Testis (tissue), 3 donors: Measurements from ENCODE around the gene TTLL1. TPM values are rescaled to one million over a fixed set of nuclear protein-coding genes. Genes with fewer than 3 reads are reported as not detected.

Source experiments
- DNase-seq: peaks from one replicate; pipeline ENCODE4 v3.0.0-alpha.2; 2019
- H3K27ac ChIP-seq, 2 donors: fragments of 200-600 bp; sonication (generic); one replicate each; pipeline ENCODE4 v1.5.1; 2019
- H3K27me3 ChIP-seq: fragments of 200-600 bp; sonication (generic); one replicate; pipeline ENCODE4 v1.5.1; 2019
- H3K36me3 ChIP-seq: fragments of 200-600 bp; sonication (generic); one replicate; pipeline ENCODE4 v1.5.1; 2017; ENCODE audit warnings: low read depth; ENCODE audit errors: missing control alignments
- H3K4me1 ChIP-seq: fragments of 200-600 bp; sonication (generic); one replicate; pipeline ENCODE4 v1.5.1; 2019
- H3K4me3 ChIP-seq, 2 donors: fragments of 200-600 bp; sonication (generic); one replicate each; pipeline ENCODE4 v1.5.1; 2017 to 2019
- H3K9me3 ChIP-seq: fragments of 200-600 bp; sonication (generic); one replicate; pipeline ENCODE4 v1.5.1; 2017
- POLR2A ChIP-seq: fragments of 450-650 bp; IDR thresholded peaks from one replicate; pipeline ENCODE4 v1.6.1; 2017; ENCODE audit warnings: antibody characterized with exemption, mild to moderate bottlenecking, moderate library complexity
- WGBS, 2 donors: methylation state at CpG; one replicate each; pipeline ENCODE4 v1.1.5; 2018; 5-methylcytosine and 5-hydroxymethylcytosine counted together
- intact Hi-C: fragments of 100-400 bp; cut with DNase I; formaldehyde crosslinking; loops from one replicate; pipeline ENCODE4 v1.15.1; 2023; ENCODE audit warnings: low total_unique reads
- polyA plus RNA-seq: library from polyadenylated mRNA; stranded (reverse); fragments of 350-450 nt; fragmentation: Illumina TruSeq; extraction: RNeasy Lipid Tissue Mini Kit (QIAGEN cat#74804); gene quantifications from one replicate; pipeline ENCODE4 v1.2.3, GENCODE V29; 2014; ENCODE audit warnings: low read depth, low replicate concordance; ENCODE audit not compliant: insufficient read depth
- total RNA-seq, 2 donors: library from RNA; depleted of rRNA; stranded (reverse); fragments of >200 nt; gene quantifications; one replicate each; pipeline ENCODE4 v1.2.3, GENCODE V29; 2016
- TF ChIP-seq, protein P1 (sequence below), 3 experiments: fragments of 450-650 bp in 2 of 3; fragments of 200-600 bp in 1 of 3; sonication (generic) in 1 of 3; IDR thresholded peaks; one replicate each; pipeline ENCODE4 v1.5.1; 2016 to 2019; ENCODE audit warnings: antibody characterized with exemption in 3 of 3, mild to moderate bottlenecking in 2 of 3, moderate library complexity in 1 of 3

TTLL1 gene
- total and polyA plus RNA-seq, 3 donors from 2014 or later, result 22.5 to 30.0 (median 28.9) TPM

DNA sequence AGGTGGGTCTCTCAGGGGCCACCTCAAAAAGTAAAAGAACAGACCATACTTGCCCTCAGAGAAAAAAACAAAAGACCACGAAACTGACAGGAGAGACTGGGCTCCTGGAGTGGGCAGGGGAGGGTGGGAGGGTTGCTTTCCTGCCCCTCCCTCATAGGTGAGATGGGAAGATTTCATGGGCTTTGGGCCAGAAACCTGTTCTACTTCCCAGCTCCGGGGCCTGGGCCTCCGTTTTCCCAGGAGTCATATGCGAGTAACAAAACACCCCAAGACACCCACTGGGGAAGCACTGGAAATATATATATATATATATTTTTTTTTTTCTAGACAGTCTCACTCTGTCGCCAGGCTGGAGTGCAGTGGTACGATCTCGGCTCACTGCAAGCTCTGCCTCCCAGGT, 31.6 kb downstream of the TTLL1 start:
- Histone ChIP-seq H3K9me3 (no peaks in the 10 kb centered on the region), H3K27me3 (no peaks in the 10 kb centered on the region), H3K27ac (no peak overlapping the region), H3K4me3 (no peak overlapping the region), H3K4me1 (no peaks in the 10 kb centered on the region), H3K36me3 (no peaks in the 10 kb centered on the region)
- DNase-seq, result no peak
- intact Hi-C loops, result no loop called here
- TF ChIP-seq, protein P1, sequence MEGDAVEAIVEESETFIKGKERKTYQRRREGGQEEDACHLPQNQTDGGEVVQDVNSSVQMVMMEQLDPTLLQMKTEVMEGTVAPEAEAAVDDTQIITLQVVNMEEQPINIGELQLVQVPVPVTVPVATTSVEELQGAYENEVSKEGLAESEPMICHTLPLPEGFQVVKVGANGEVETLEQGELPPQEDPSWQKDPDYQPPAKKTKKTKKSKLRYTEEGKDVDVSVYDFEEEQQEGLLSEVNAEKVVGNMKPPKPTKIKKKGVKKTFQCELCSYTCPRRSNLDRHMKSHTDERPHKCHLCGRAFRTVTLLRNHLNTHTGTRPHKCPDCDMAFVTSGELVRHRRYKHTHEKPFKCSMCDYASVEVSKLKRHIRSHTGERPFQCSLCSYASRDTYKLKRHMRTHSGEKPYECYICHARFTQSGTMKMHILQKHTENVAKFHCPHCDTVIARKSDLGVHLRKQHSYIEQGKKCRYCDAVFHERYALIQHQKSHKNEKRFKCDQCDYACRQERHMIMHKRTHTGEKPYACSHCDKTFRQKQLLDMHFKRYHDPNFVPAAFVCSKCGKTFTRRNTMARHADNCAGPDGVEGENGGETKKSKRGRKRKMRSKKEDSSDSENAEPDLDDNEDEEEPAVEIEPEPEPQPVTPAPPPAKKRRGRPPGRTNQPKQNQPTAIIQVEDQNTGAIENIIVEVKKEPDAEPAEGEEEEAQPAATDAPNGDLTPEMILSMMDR (IDR thresholded peaks at IDR 0.05), result no peak
- no peak for TF ChIP-seq POLR2A
- 91 to 95% methylated on average over 7 of the region's 7 CpGs for WGBS, 2 donors

DNA sequence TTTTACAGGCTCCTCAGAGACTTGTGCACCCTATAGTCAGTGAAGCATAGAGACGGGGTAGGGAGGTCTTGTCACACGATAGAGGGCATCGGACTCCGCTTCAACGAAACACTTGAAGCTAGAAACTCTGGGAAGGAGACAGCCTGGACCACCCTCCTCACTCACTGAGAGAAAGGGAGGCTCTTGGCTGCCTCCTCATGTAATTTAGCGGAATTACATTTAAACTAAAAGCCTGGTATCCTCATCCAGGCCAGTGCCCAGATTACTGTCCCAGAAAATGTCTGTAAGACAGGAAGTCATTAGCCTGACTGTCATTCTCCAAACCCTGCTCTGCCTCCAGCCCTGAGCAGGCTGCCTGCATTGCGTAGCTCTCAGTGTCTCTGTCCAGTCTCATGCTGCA, 36.0 kb downstream of the TTLL1 start:
- Histone ChIP-seq H3K36me3 (no peaks in the 10 kb centered on the region), H3K4me3 (no peak overlapping the region)

DNA sequence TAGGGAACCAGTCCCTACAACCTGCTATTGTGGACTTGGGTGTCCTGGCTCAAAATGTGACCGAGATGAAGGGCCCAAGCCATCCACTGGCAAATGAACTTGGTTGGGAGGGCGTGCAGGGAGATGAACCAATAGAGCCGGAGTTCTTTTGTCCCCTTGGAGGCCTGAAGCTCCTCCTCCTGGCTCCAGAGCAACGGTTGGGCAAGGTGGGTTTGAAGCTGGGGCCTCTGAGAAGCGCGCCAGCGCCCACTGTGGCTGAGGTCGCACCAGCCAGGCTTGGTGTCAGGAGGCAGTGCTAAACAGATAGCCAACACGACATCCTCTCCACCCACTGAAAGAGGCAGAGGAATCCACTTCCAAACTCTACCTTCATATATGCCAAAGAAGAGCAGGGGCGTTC, 38.2 kb downstream of the TTLL1 start:
- no peak for DNase-seq
- no peak for TF ChIP-seq POLR2A
- TF ChIP-seq, protein P1 (IDR thresholded peaks at IDR 0.05), result no peak
- H3K4me1 ChIP-seq, result no peaks in the 10 kb centered on the region
- intact Hi-C loops, result no loop called here
- no peak overlapping the region for H3K27ac ChIP-seq
- no peaks in the 10 kb centered on the region for H3K9me3 ChIP-seq
- WGBS, 2 donors, result 79 to 81% methylated on average over 7 to 10 of the region's 10 CpGs
- no peak overlapping the region for H3K4me3 ChIP-seq
- no peaks in the 10 kb centered on the region for H3K27me3 ChIP-seq
- H3K36me3 ChIP-seq, result no peaks in the 10 kb centered on the region

More for the DNA sequence above, 36.0 kb downstream of the TTLL1 start:
- intact Hi-C loops, result no loop called here
- TF ChIP-seq POLR2A, result no peak
- TF ChIP-seq, protein P1 (IDR thresholded peaks at IDR 0.05), result no peak
- Histone ChIP-seq H3K4me1 (no peaks in the 10 kb centered on the region), H3K27ac (no peak overlapping the region), H3K9me3 (no peaks in the 10 kb centered on the region), H3K27me3 (no peaks in the 10 kb centered on the region)
- no peak for DNase-seq
- 73 to 97% methylated on average over 7 of the region's 7 CpGs for WGBS, 2 donors

DNA sequence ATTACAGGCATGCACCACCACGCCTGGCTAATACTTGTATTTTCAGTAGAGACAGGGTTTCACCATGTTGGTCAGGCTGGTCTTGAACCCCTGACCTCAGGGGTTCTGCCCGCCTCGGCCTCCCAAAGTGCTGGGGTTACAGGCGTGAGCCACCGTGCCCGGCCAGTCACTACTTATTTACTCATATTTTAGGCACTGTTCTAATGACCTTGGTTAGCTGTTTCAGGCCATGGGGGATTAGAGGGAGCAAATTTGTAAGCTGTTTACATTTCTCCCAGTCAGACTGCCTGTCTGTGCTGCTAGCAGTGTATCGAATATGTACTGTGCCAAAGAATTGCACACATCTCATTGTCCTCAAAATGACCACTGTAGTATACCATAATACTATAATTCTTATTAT, 41.6 kb downstream of the TTLL1 start:
- Histone ChIP-seq H3K4me3 (no peak overlapping the region), H3K4me1 (no peaks in the 10 kb centered on the region), H3K9me3 (no peaks in the 10 kb centered on the region), H3K27me3 (no peaks in the 10 kb centered on the region), H3K36me3 (no peaks in the 10 kb centered on the region), H3K27ac (no peak overlapping the region)
- no peak for DNase-seq
- 96 to 98% methylated on average over 6 to 7 of the region's 7 CpGs for WGBS, 2 donors
- intact Hi-C loops, result no loop called here
- TF ChIP-seq, protein P1 (IDR thresholded peaks at IDR 0.05), result no peak
- no peak for TF ChIP-seq POLR2A

DNA sequence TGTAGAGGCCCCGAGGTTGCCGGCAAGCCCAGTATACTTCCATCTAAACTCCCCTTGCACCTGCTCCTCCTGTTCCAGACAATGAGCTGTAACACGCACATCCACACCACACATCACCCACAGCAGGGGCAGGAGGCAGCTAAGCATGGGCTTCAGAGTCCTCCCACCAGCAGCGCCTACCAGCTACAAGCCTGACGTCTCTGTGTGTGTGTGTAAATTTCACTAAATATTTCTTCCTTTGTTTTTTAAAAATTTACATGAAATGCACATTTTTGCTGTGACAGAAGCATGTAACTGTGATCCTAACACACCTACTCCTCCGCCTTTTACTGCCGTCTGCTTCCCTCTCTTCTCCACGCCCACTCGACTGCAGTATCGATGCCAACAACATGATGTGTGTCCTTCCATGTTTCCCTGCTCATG, 44.9 kb downstream of the TTLL1 start:
- intact Hi-C loops, result no loop called here
- H3K9me3 ChIP-seq, result no peaks in the 10 kb centered on the region
- DNase-seq, result no peak
- TF ChIP-seq POLR2A, result no peak
- TF ChIP-seq, protein P1 (IDR thresholded peaks at IDR 0.05), result no peak
- H3K4me1 ChIP-seq, result no peaks in the 10 kb centered on the region
- H3K36me3 ChIP-seq, result no peaks in the 10 kb centered on the region
- no peak overlapping the region for H3K27ac ChIP-seq
- WGBS, 2 donors, result 89 to 94% methylated on average over 10 of the region's 10 CpGs
- H3K4me3 ChIP-seq, result no peak overlapping the region
- H3K27me3 ChIP-seq, result no peaks in the 10 kb centered on the region
